ENCODE results near the gene RUBCNL. TPM values are rescaled to one million over a fixed set of nuclear protein-coding genes. Genes with fewer than 3 reads are reported as not detected.

The RUBCNL gene
- total RNA-seq, 1 experiment from 2014 or later: 1.4 TPM

- H3K4me2 ChIP-seq (ENCODE audit: insufficient read depth, insufficient read length, low read length): no peak overlapping the region
- Mint-ChIP-seq H3K27ac (no peak overlapping the region), H3K4me1 (no peaks in the 10 kb centered on the region), H3K9me3 (no peaks in the 10 kb centered on the region), H3K4me3 (no peak overlapping the region), H3K27me3 (ENCODE audit: low read depth) (no peaks in the 10 kb centered on the region), H3K36me3 (ENCODE audit: insufficient read depth in 1 of 3, low read depth in 3 of 3) (no peaks in the 10 kb centered on the region)
- H4K20me1 ChIP-seq (ENCODE audit: control insufficient read depth, insufficient read depth, insufficient read length): no peaks in the 10 kb centered on the region
- H3K27me3 ChIP-seq (ENCODE audit: insufficient read depth, low read length): no peaks in the 10 kb centered on the region
- no peaks in the 10 kb centered on the region for H3K79me1 ChIP-seq (ENCODE audit: insufficient read depth, low read depth, low read length, poor library complexity, severe bottlenecking)
- no peak overlapping the region for H3K23ac ChIP-seq (ENCODE audit: insufficient read length, low read depth, low read length)
- H2BK20ac ChIP-seq (ENCODE audit: low read depth, low read length, poor library complexity, severe bottlenecking): no peak overlapping the region
- H3K56ac ChIP-seq (ENCODE audit: insufficient read length, low read depth, low read length): no peak overlapping the region
- no peak overlapping the region for H3K4ac ChIP-seq (ENCODE audit: low read depth, low read length)
- H3K14ac ChIP-seq (ENCODE audit: insufficient read depth, low read length): no peak overlapping the region
- DNase-seq: no peak
- H2AK5ac ChIP-seq (ENCODE audit: insufficient read length, low read length): no peak overlapping the region
- H3K79me2 ChIP-seq (ENCODE audit: insufficient read depth, low read length): no peaks in the 10 kb centered on the region
- no peak for TF ChIP-seq CTCF (conservative IDR thresholded peaks at IDR 0.05)
- no peak overlapping the region for H2BK15ac ChIP-seq (ENCODE audit: low read depth, low read length)
- no peak overlapping the region for H2AFZ ChIP-seq (ENCODE audit: low read length)
- no peak overlapping the region for H4K5ac ChIP-seq (ENCODE audit: insufficient read length, low read depth, low read length)
- no peak overlapping the region for H2BK5ac ChIP-seq (ENCODE audit: insufficient read length, low read length)
- no peak overlapping the region for H3K18ac ChIP-seq (ENCODE audit: insufficient read length, low read depth, low read length)
- H4K91ac ChIP-seq (ENCODE audit: insufficient read length, low read depth, low read length): no peak overlapping the region
- no peak overlapping the region for H3K27ac ChIP-seq (ENCODE audit: insufficient read length, low read depth, low read length)
- no peak overlapping the region for H2BK12ac ChIP-seq (ENCODE audit: insufficient read length, low read depth, low read length)
- H3K4me1 ChIP-seq (ENCODE audit: insufficient read depth, low read length): no peaks in the 10 kb centered on the region
- no peak overlapping the region for H3T11ph ChIP-seq (ENCODE audit: low read length)
- no CpG with 5 or more reads among the region's 2 CpGs for WGBS (ENCODE audit: extremely low coverage, insufficient read length, low lambda C conversion rate)
- H3K9ac ChIP-seq (ENCODE audit: extremely low read depth, insufficient read length, low read length): no peak overlapping the region
- no peaks in the 10 kb centered on the region for H3K9me3 ChIP-seq (ENCODE audit: control insufficient read depth, low read depth, low read length)
- no peak overlapping the region for H2BK120ac ChIP-seq (ENCODE audit: low read depth, low read length, poor library complexity, severe bottlenecking)
- no peaks in the 10 kb centered on the region for H3K23me2 ChIP-seq (ENCODE audit: insufficient read length, low read depth, low read length, poor library complexity, severe bottlenecking)
- no peak overlapping the region for H4K8ac ChIP-seq (replicated peaks; ENCODE audit: insufficient read length, low read depth, low read length)
Measured at GRCh38 chr13:46374710-46375109, 12.3 kb downstream of the RUBCNL start.
